ENCODE data around the gene ECSIT.

ECSIT gene

DNA sequence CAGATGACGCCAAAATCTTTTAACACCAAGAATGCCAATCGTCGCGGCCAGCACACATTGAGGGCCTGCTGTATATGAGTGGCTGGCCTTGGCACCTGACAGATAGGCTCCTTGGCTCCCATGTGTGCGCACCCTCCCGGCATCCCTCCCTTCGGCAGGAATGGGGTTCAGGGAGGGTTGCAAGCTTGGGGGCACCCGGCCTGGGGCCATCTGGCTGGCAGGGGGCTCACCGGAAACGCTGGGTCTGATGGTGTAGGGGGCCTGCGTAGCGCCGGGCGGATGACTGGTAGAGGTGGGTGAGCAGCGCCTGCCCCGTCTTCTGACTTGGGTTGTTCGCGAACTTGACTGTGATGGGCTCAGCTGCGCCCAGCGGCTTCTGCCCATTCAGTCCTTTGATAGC is 71.1 kb downstream of the ECSIT start:
- no peak overlapping the region for H3K27ac ChIP-seq (ENCODE audit: low read length)
- H3K9ac ChIP-seq (ENCODE audit: low read length in 2 of 2) = no peak overlapping the region
- H3K4me3 ChIP-seq (ENCODE audit: low read length in 2 of 2) = no peak overlapping the region
- no peaks in the 10 kb centered on the region for H3K4me1 ChIP-seq (ENCODE audit: control insufficient read depth, insufficient read depth, low read length)
- H3K36me3 ChIP-seq (ENCODE audit: control insufficient read depth in 2 of 2, insufficient read depth in 2 of 2, low read length in 2 of 2) = no peaks in the 10 kb centered on the region
- no peaks in the 10 kb centered on the region for H3K9me3 ChIP-seq (ENCODE audit: control insufficient read depth in 2 of 2, low read length in 2 of 2)
- peaks cover 9 to 10% of the 10 kb centered on the region in 2 donors for H3K27me3 ChIP-seq (ENCODE audit: control insufficient read depth in 1 of 2, insufficient read depth in 2 of 2, low read length in 2 of 2)

DNA sequence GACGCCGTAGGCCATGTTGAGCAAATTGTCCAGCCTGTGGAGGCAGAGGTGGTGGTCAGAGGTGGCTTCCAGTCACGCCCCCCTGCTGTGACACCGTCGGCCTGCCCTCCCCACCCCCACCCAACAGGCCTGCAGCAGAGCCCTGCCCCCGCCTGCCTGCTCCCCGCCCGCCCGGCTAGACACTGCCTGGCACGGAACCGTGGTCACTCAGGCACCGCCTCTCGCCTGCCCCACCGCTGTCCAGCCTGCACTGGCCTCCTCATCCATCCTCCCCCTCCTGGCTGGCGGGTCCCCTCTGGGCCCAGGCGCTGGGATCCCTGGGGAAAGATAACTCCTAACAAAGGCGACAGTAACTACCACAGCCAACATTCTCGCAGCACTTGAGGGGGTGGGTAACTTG is 71.8 kb downstream of the ECSIT start:
- H3K9ac ChIP-seq (ENCODE audit: low read length in 2 of 2) = no peak overlapping the region

DNA sequence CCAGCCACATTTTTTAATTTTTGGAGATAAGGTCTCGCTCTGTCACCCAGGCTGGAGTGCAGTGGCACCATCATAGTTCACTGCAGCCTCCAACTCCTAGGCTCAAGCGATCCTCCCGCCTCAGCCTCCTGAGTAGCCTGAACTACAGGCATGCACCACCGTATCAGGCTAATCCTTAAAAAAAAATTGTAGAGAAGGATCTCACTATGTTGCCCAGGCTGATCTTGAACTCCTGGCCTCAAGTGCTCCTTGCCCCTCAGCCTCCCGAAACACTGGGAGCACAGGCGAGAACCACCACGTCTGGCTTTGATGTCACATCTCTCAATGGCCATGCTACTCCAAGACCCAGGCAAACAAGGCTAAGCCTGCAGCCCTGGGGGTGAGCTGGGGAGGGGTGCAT is 72.3 kb downstream of the ECSIT start:
- Histone ChIP-seq H3K9ac (ENCODE audit: low read length in 2 of 2) (no peak overlapping the region), H3K9me3 (ENCODE audit: control insufficient read depth in 2 of 2, low read length in 2 of 2) (no peaks in the 10 kb centered on the region), H3K4me3 (ENCODE audit: low read length in 2 of 2) (no peak overlapping the region), H3K4me1 (ENCODE audit: control insufficient read depth, insufficient read depth, low read length) (no peaks in the 10 kb centered on the region), H3K27me3 (ENCODE audit: control insufficient read depth in 1 of 2, insufficient read depth in 2 of 2, low read length in 2 of 2) (peaks cover 10 to 11% of the 10 kb centered on the region in 2 donors), H3K36me3 (ENCODE audit: control insufficient read depth in 2 of 2, insufficient read depth in 2 of 2, low read length in 2 of 2) (no peaks in the 10 kb centered on the region), H3K27ac (ENCODE audit: low read length) (no peak overlapping the region)

More for the DNA sequence above, 71.8 kb downstream of the ECSIT start:
- H3K36me3 ChIP-seq (ENCODE audit: control insufficient read depth in 2 of 2, insufficient read depth in 2 of 2, low read length in 2 of 2) = no peaks in the 10 kb centered on the region
- H3K27ac ChIP-seq (ENCODE audit: low read length) = no peak overlapping the region
- H3K9me3 ChIP-seq (ENCODE audit: control insufficient read depth in 2 of 2, low read length in 2 of 2) = no peaks in the 10 kb centered on the region
- peaks cover 10 to 11% of the 10 kb centered on the region in 2 donors for H3K27me3 ChIP-seq (ENCODE audit: control insufficient read depth in 1 of 2, insufficient read depth in 2 of 2, low read length in 2 of 2)
- H3K4me3 ChIP-seq (ENCODE audit: low read length in 2 of 2) = no peak overlapping the region
- H3K4me1 ChIP-seq (ENCODE audit: control insufficient read depth, insufficient read depth, low read length) = no peaks in the 10 kb centered on the region

Data from stomach smooth muscle (tissue), 2 donors.